K562 (cell line): Measurements from ENCODE around the gene MEPE. TPM values are rescaled to one million over a fixed set of nuclear protein-coding genes. Genes with fewer than 3 reads are reported as not detected.
A peak's percentile ranks its signal among the peaks of the same experiment; 100 is the strongest.

Experiments used
- ARID1B ChIP-seq: fragments of 450-650 bp; IDR thresholded peaks from 2 replicates; pipeline ENCODE4 v1.6.1; 2016; ENCODE audit warnings: antibody characterized with exemption, mild to moderate bottlenecking, inconsistent platforms
- BRF1 ChIP-seq: IDR thresholded peaks from 3 replicates; pipeline ENCODE4 v1.6.1; 2011; ENCODE audit warnings: borderline replicate concordance, mild to moderate bottlenecking; ENCODE audit not compliant: insufficient read length; ENCODE audit errors: extremely low read depth
- CBX8 ChIP-seq: fragments of 200-600 bp; sonication (generic); IDR thresholded peaks from 2 replicates; pipeline ENCODE4 v1.6.1; 2012; ENCODE audit warnings: borderline replicate concordance, mixed run types, low read depth, mild to moderate bottlenecking, moderate library complexity, mixed read lengths, low read length, control low read depth, inconsistent platforms; ENCODE audit not compliant: poor library complexity, severe bottlenecking; ENCODE audit errors: extremely low read depth
- CREB3 ChIP-seq: fragments of 450-650 bp; conservative IDR thresholded peaks from 2 replicates; pipeline ENCODE4 v1.6.1; 2016; ENCODE audit warnings: missing genetic modification characterization, low read depth, mild to moderate bottlenecking, missing compliant biosample characterization, moderate library complexity
- CREBBP ChIP-seq: IDR thresholded peaks from one replicate; pipeline ENCODE4 v1.6.1; 2012; ENCODE audit warnings: low read depth, mild to moderate bottlenecking, control low read depth, inconsistent platforms, low read length
- HDAC2 ChIP-seq: fragments of 450-650 bp; IDR thresholded peaks from 2 replicates; pipeline ENCODE4 v1.6.1; 2016; ENCODE audit warnings: mild to moderate bottlenecking
- HMBOX1 ChIP-seq: sonication (generic); IDR thresholded peaks from 2 replicates; pipeline ENCODE4 v1.6.1; 2016
- MBD2 ChIP-seq: sonication (generic); IDR thresholded peaks from 2 replicates; pipeline ENCODE4 v1.6.1; 2016; ENCODE audit warnings: low read depth, borderline replicate concordance
- POLR2AphosphoS5 ChIP-seq: IDR thresholded peaks from 2 replicates; pipeline ENCODE4 v1.6.1; 2011; ENCODE audit warnings: mild to moderate bottlenecking, low read depth, low read length, moderate library complexity; ENCODE audit not compliant: control insufficient read depth, insufficient read depth
- RBM14 ChIP-seq: fragments of 200-400 bp; formaldehyde crosslinking; IDR thresholded peaks from 2 replicates; pipeline ENCODE4 v1.6.1; 2018; ENCODE audit warnings: low read depth, mild to moderate bottlenecking, low read length, moderate library complexity, borderline replicate concordance; ENCODE audit not compliant: insufficient read depth
- RFX7 ChIP-seq: fragments of 250-450 bp; sonication (Bioruptor Pico); IDR thresholded peaks from 2 replicates; pipeline ENCODE4 v1.5.1; 2021; ENCODE audit warnings: mild to moderate bottlenecking
- SMARCC2 ChIP-seq: fragments of 450-650 bp; IDR thresholded peaks from 2 replicates; pipeline ENCODE4 v1.6.1; 2017; ENCODE audit warnings: antibody characterized with exemption, moderate library complexity, mild to moderate bottlenecking, low read depth
- SNRNP70 ChIP-seq: fragments of 200-400 bp; formaldehyde crosslinking; optimal IDR thresholded peaks from 2 replicates; pipeline ENCODE3; 2017; ENCODE audit warnings: low read depth, low read length
- SRSF1 ChIP-seq: fragments of 200-400 bp; formaldehyde crosslinking; IDR thresholded peaks from 2 replicates; pipeline ENCODE4 v1.6.1; 2017; ENCODE audit warnings: mild to moderate bottlenecking, low read depth, low read length, moderate library complexity
- TRIM25 ChIP-seq: fragments of 450-650 bp; IDR thresholded peaks from 2 replicates; pipeline ENCODE4 v1.7.0; 2016; ENCODE audit warnings: borderline replicate concordance
- ZNF140 ChIP-seq: fragments of 250-450 bp; sonication (Bioruptor Pico); IDR thresholded peaks from 2 replicates; pipeline ENCODE4 v1.8.0; 2021; ENCODE audit warnings: moderate library complexity, mild to moderate bottlenecking, inconsistent platforms
- ZNF175 ChIP-seq: fragments of 200-800 bp; sonication (Bioruptor generic); IDR thresholded peaks from 2 replicates; pipeline ENCODE4 v1.6.1; 2016; ENCODE audit warnings: low read depth, mild to moderate bottlenecking, missing genetic modification characterization, missing compliant biosample characterization
- ZNF217 ChIP-seq: sonication (generic); formaldehyde crosslinking; IDR thresholded peaks from 2 replicates; pipeline ENCODE4 v1.8.0; 2022; ENCODE audit warnings: mild to moderate bottlenecking, missing genetic modification reagents
- ZNF518B ChIP-seq: fragments of 250-450 bp; sonication (Bioruptor Pico); IDR thresholded peaks from 2 replicates; pipeline ENCODE4 v1.5.0; 2021; ENCODE audit warnings: mild to moderate bottlenecking, moderate library complexity
- ZNF717 ChIP-seq: fragments of 250-450 bp; sonication (Bioruptor Pico); IDR thresholded peaks from 2 replicates; pipeline ENCODE4 v1.5.0; 2021
- polyA plus RNA-seq, 8 experiments: library from polyadenylated mRNA; depleted of rRNA in 4 of 8; stranded (reverse) in 5 of 8; unstranded in 3 of 8; fragments of >200 nt; fragmentation: Nextera tagmentation in 2 of 8; fragmentation: Illumina TruSeq in 1 of 8; extraction: Ambion mirVana in 2 of 8; extraction: Trizol in 1 of 8; gene quantifications; 2 replicates each; pipeline versions ENCODE4 v1.2.1 to v1.2.3, GENCODE V29; 2011 to 2014; ENCODE audit warnings: inconsistent platforms in 1 of 8, missing spikeins in 1 of 8
- total RNA-seq, 7 experiments: library from RNA; depleted of rRNA in 6 of 7; stranded (reverse); fragments of >200 nt in 6 of 7; fragmentation: Illumina TruSeq in 2 of 7; extraction: Trizol in 2 of 7; gene quantifications; 2 replicates each; pipeline versions ENCODE4 v1.2.1 to v1.2.3, GENCODE V29; 2011 to 2021; ENCODE audit warnings: low replicate concordance in 1 of 7

MEPE gene
- total and polyA plus RNA-seq, 9 of the 15 experiments (the other 6 are each of a cell fraction or from before 2014, with no cell fraction given): not detected

DNA sequence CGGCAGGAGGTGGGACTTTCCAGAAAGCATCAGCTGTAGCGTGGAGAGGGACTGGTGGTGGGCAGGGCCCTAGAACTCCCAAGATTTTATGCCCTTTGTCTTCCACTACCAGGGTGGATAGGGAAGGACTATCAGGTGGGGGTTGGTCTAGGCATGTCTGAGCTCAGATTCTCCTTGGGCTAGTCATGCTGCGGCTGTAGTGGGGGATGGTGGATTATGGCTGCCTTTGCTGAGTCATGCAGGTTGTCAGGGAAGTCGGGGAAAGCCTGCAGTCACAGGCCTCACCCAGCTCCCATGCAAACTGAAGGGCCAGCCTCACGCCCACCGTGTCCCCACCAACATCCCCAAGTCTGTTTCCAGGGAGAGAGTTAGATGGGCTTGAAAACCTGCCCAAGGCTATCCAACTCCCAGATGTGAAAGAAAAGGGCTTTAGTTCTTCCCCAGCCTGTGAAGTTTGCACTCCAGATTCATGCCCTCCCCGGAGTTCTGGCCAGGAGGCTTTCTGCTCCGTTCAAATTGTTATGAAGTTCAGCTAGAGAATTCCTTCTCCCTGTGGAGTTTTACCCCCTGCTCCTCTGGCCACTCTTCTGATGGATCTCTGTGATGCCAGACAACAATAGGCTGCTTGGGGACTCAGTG, 13.4 kb upstream of the MEPE start (continued):
- TF ChIP-seq ZNF175 (CRISPR knock-in tag) (no peak), TRIM25 (no peak), RBM14 (no peak), SNRNP70 (no peak), MBD2 (no peak), ZNF140 (no peak), CBX8 (no peak), ZNF217 (CRISPR knock-in tag) (no peak), ZNF518B (CRISPR knock-in tag) (no peak), CREB3 (no peak), ZNF717 (CRISPR knock-in tag) (no peak), ARID1B (peak; percentile 39), CREBBP (no peak), HMBOX1 (no peak), HDAC2 (no peak), RFX7 (CRISPR knock-in tag) (no peak), SMARCC2 (no peak), SRSF1 (no peak), POLR2AphosphoS5 (no peak), BRF1 (no peak)
